GM21367 (cell line): ENCODE measurements around the gene PNPLA4.

Experiments used
- ATAC-seq: cut with Tn5 transposase; IDR thresholded peaks from one replicate; pipeline ENCODE4 v1.9.1; 2021; ENCODE audit not compliant: unreplicated experiment

The PNPLA4 gene

GRCh38 chrX:7872042-7872441, 55.2 kb downstream of the PNPLA4 start:
- ATAC-seq, result no peak

DNA sequence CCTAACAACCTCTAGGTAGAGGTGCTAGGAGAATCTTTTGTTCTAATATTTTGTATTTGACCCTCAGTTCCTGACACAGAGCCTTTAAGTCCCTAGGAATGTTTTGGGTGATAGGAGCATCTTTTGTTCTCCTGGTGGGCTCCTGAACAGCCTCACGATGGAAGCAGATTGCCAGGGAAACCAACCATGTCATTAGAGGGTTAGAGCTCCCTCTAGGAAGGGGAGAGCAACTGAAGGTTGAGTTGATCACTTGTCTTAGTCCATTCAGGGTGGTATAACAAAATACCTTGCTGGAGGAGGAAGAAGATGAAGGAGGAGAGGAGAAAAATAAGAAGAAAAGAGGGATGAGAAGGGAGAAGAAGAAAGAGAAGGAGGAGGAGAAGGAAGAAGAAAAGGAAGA, 75.0 kb downstream of the PNPLA4 start:
- no peak for ATAC-seq
